Keratinocyte (primary cell): Measurements from ENCODE around the gene PRDM11. TPM values are rescaled to one million over a fixed set of nuclear protein-coding genes. Genes with fewer than 3 reads are reported as not detected.

Source experiments
- DNase-seq: peaks from one replicate; pipeline ENCODE4 v3.0.0-alpha.2; 2011; ENCODE audit warnings: low read depth, missing footprints, low spot score
- FAIRE-seq: peaks from 2 replicates; lab custom pipeline; 2011; peaks lifted over from hg19 to GRCh38; lab: Jason Lieb, UNC
- H2AFZ ChIP-seq: 2 replicates; pipeline ENCODE4 v1.6.0; 2012; ENCODE audit warnings: low read length, control low read depth, inconsistent platforms; ENCODE audit not compliant: control insufficient read depth
- H3K27ac ChIP-seq: 2 replicates; pipeline ENCODE4 v1.5.1; 2011; ENCODE audit warnings: low read length; ENCODE audit not compliant: control insufficient read depth, insufficient read depth
- H3K27me3 ChIP-seq: 3 replicates; pipeline ENCODE4 v1.6.0; 2011; ENCODE audit warnings: low read length; ENCODE audit not compliant: control insufficient read depth, insufficient read depth; ENCODE audit errors: extremely low read depth
- H3K36me3 ChIP-seq, 2 experiments: 2 replicates in 1 of 2; 3 replicates in 1 of 2; pipeline ENCODE4 v1.5.1; 2011; ENCODE audit warnings: low read length in 2 of 2, mild to moderate bottlenecking in 1 of 2; ENCODE audit not compliant: control insufficient read depth in 2 of 2, insufficient read depth in 2 of 2; ENCODE audit errors: extremely low read depth in 1 of 2
- H3K4me1 ChIP-seq: 3 replicates; pipeline ENCODE4 v1.5.1; 2011; ENCODE audit warnings: low read length; ENCODE audit not compliant: control insufficient read depth, insufficient read depth; ENCODE audit errors: extremely low read depth
- H3K4me2 ChIP-seq: 3 replicates; pipeline ENCODE4 v1.6.0; 2011; ENCODE audit warnings: low read depth, low read length; ENCODE audit not compliant: control insufficient read depth, insufficient read depth; ENCODE audit errors: extremely low read depth
- H3K4me3 ChIP-seq, 3 experiments: fragments of 200-600 bp in 1 of 3; sonication (generic) in 1 of 3; 2 replicates in 2 of 3; 3 replicates in 1 of 3; pipeline ENCODE4 v1.5.1; 2011 to 2016; ENCODE audit warnings: low read length in 3 of 3, mild to moderate bottlenecking in 3 of 3, control low read depth in 2 of 3, inconsistent platforms in 1 of 3, low read depth in 1 of 3, mixed read lengths in 1 of 3, mixed run types in 1 of 3, moderate library complexity in 1 of 3; ENCODE audit not compliant: control insufficient read depth in 2 of 3, insufficient read depth in 2 of 3; ENCODE audit errors: extremely low read depth in 1 of 3
- H3K79me2 ChIP-seq: 2 replicates; pipeline ENCODE4 v1.6.0; 2012; ENCODE audit warnings: low read length; ENCODE audit not compliant: control insufficient read depth, insufficient read depth
- H3K9ac ChIP-seq: 3 replicates; pipeline ENCODE4 v1.6.0; 2011; ENCODE audit warnings: low read length; ENCODE audit not compliant: control insufficient read depth, insufficient read depth; ENCODE audit errors: extremely low read depth
- H3K9me1 ChIP-seq: 3 replicates; pipeline ENCODE4 v1.6.0; 2011; ENCODE audit warnings: low read length; ENCODE audit not compliant: control insufficient read depth, insufficient read depth; ENCODE audit errors: extremely low read depth
- H3K9me3 ChIP-seq: 2 replicates; pipeline ENCODE4 v1.5.1; 2012; ENCODE audit warnings: low read depth, low read length; ENCODE audit not compliant: control insufficient read depth
- H4K20me1 ChIP-seq: 3 replicates; pipeline ENCODE4 v1.6.0; 2011; ENCODE audit warnings: low read length; ENCODE audit not compliant: control insufficient read depth, insufficient read depth; ENCODE audit errors: extremely low read depth
- EZH2 ChIP-seq: IDR thresholded peaks from one replicate; pipeline ENCODE4 v1.6.1; 2012; ENCODE audit warnings: inconsistent platforms, mild to moderate bottlenecking, low read length, moderate library complexity
- dilution Hi-C: fragments of 300-500 bp; cut with MboI; formaldehyde crosslinking; loops from one replicate; pipeline ENCODE4 v1.7.0; 2020; ENCODE audit warnings: low sequenced_read_pairs; ENCODE audit not compliant: extremely low pct_ligation_motif_present
- polyA plus RNA-seq, 5 experiments: library from polyadenylated mRNA; depleted of rRNA in 3 of 5; stranded (reverse) in 3 of 5; stranded (forward) in 1 of 5; unstranded in 1 of 5; fragments of >200 nt; gene quantifications; 1 replicate in 1 of 5; 2 replicates in 3 of 5; 3 replicates in 1 of 5; pipeline versions ENCODE4 v1.2.1 to v1.2.3, GENCODE V29; 2011 to 2012; ENCODE audit warnings: missing spikeins in 2 of 5, low read depth in 1 of 5, low replicate concordance in 1 of 5
- TF ChIP-seq, protein P1 (sequence below), 3 experiments: IDR thresholded peaks in 1 of 3; conservative IDR thresholded peaks in 1 of 3; optimal IDR thresholded peaks in 1 of 3; 2 replicates in 2 of 3; 3 replicates in 1 of 3; pipeline versions ENCODE3 to v1.5.1; 2011; ENCODE audit warnings: low read length in 3 of 3, mild to moderate bottlenecking in 3 of 3, moderate library complexity in 2 of 3, control low read depth in 1 of 3, inconsistent platforms in 1 of 3; ENCODE audit not compliant: insufficient read depth in 2 of 3; ENCODE audit errors: extremely low read depth in 1 of 3

The PRDM11 gene
- polyA plus RNA-seq, 1 donor (not counting 4 experiments of a cell fraction or from before 2014, with no cell fraction given), result 2.1 TPM

DNA sequence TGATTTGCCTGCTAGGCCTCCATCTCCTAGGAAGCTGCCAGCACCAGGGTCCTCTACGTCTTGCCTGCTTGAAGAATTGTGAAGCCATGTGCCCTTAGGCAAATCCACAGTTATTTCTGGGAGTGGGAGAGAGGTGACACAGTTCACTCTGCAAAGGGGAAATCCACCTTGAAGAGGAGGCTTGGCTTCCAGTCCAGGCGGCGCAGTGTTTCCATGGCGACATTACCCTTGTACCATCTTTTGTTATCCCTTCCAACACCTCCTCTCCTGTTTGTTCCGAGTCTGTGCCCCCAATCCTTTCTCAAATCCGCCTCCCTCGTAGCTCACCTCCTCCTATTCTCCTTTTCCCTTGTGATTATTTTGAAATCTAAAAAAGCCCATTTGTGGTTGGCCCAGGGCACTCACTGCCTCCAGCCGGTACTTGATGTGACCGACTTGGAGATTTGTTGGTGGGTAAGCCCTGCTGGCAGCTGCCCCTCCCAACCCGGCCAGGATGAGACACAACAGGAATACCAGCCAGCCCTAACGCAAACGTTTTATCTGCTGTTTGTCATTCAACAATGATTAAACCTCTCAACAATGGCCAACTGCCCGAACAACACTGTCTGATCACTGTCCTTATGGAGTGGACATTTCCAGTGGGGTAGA lies 121.3 kb downstream of the PRDM11 start:
- no peak overlapping the region for H3K9ac ChIP-seq
- no peak overlapping the region for H3K4me3 ChIP-seq
- FAIRE-seq, result no peak
- dilution Hi-C loops, result no loop called here
- no peaks in the 10 kb centered on the region for H3K79me2 ChIP-seq
- TF ChIP-seq EZH2, result no peak
- TF ChIP-seq, protein P1, sequence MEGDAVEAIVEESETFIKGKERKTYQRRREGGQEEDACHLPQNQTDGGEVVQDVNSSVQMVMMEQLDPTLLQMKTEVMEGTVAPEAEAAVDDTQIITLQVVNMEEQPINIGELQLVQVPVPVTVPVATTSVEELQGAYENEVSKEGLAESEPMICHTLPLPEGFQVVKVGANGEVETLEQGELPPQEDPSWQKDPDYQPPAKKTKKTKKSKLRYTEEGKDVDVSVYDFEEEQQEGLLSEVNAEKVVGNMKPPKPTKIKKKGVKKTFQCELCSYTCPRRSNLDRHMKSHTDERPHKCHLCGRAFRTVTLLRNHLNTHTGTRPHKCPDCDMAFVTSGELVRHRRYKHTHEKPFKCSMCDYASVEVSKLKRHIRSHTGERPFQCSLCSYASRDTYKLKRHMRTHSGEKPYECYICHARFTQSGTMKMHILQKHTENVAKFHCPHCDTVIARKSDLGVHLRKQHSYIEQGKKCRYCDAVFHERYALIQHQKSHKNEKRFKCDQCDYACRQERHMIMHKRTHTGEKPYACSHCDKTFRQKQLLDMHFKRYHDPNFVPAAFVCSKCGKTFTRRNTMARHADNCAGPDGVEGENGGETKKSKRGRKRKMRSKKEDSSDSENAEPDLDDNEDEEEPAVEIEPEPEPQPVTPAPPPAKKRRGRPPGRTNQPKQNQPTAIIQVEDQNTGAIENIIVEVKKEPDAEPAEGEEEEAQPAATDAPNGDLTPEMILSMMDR (optimal IDR thresholded peaks at IDR 0.05 in 1 of 3, IDR thresholded peaks at IDR 0.05 in 1 of 3, conservative IDR thresholded peaks at IDR 0.05 in 1 of 3; ENCODE audit: extremely low read depth in 1 of 3, insufficient read depth in 2 of 3, low read length in 3 of 3), result no peak
- no peaks in the 10 kb centered on the region for H3K9me1 ChIP-seq
- H3K27ac ChIP-seq, result no peak overlapping the region
- H3K4me1 ChIP-seq, result no peaks in the 10 kb centered on the region
- H3K27me3 ChIP-seq, result no peaks in the 10 kb centered on the region
- H2AFZ ChIP-seq, result no peak overlapping the region
- no peak overlapping the region for H3K4me2 ChIP-seq
- H3K9me3 ChIP-seq, result no peaks in the 10 kb centered on the region
- H3K36me3 ChIP-seq, result no peaks in the 10 kb centered on the region
- no peaks in the 10 kb centered on the region for H4K20me1 ChIP-seq
- no peak for DNase-seq

DNA sequence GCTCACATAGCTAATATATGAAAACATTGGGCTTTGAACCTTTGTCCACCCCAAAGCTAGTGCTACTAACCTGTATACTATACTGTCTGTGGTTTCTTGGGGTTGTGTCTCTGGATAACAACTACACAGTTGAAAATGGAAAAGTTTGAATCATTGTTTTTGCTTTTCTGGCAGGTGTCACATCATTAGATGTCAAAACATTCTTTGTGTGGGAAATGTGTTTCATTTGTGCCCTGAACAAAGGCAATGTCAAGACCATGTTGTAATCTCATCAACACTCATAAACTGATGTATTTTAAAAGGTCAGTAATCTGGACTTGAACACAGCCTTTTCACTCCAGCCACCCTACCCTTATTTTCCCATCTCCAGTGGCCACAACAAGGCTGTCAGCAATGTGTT lies 123.2 kb downstream of the PRDM11 start:
- no peak for DNase-seq
- Histone ChIP-seq H3K9me1 (no peaks in the 10 kb centered on the region), H3K4me2 (no peak overlapping the region), H3K4me3 (no peak overlapping the region), H3K9ac (no peak overlapping the region), H4K20me1 (no peaks in the 10 kb centered on the region), H3K36me3 (no peaks in the 10 kb centered on the region), H3K27ac (no peak overlapping the region), H3K9me3 (no peaks in the 10 kb centered on the region), H3K79me2 (no peaks in the 10 kb centered on the region), H3K4me1 (no peaks in the 10 kb centered on the region), H2AFZ (no peak overlapping the region), H3K27me3 (no peaks in the 10 kb centered on the region)
- no peak for FAIRE-seq
- no peak for TF ChIP-seq EZH2
- TF ChIP-seq, protein P1 (optimal IDR thresholded peaks at IDR 0.05 in 1 of 3, IDR thresholded peaks at IDR 0.05 in 1 of 3, conservative IDR thresholded peaks at IDR 0.05 in 1 of 3; ENCODE audit: extremely low read depth in 1 of 3, insufficient read depth in 2 of 3, low read length in 3 of 3), result no peak
- dilution Hi-C loops, result no loop called here
